ENCODE results near the gene KRTAP5-2.

Gene KRTAP5-2

DNA sequence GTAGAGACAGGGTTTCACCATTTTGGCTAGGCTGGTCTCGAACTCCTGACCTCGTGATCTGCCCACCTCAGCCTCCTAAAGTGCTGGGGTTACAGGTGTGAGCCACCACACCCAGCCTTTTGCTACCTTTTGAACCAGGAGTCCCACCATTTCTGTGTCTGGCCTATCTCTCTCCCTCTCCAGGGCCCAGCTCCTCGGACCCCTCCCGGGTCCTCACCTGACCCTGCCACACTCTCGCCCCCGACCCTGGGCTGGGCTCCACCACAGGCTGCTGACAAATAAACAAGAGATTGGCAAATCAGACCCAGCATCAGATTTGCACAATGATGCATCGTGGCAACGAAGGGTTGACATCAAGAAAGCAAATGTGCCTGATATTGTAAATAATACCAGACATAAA lies 40.2 kb upstream of the KRTAP5-2 start:
- no peak overlapping the region for H2BK5ac ChIP-seq (ENCODE audit: low read length)
- H3K27me3 ChIP-seq (ENCODE audit: insufficient read depth, low read length, poor library complexity) = no peaks in the 10 kb centered on the region
- H3K27ac ChIP-seq (ENCODE audit: low read depth, low read length) = no peak overlapping the region
- no peak overlapping the region for H3K4me3 ChIP-seq (ENCODE audit: low read length)
- no peaks in the 10 kb centered on the region for H3K79me1 ChIP-seq (ENCODE audit: low read length)
- no peaks in the 10 kb centered on the region for H3K4me1 ChIP-seq (ENCODE audit: control insufficient read depth, low read depth, low read length)
- no peak for DNase-seq
- H3K4ac ChIP-seq (ENCODE audit: low read depth, low read length) = no peak overlapping the region
- no peak overlapping the region for H4K5ac ChIP-seq (ENCODE audit: low read length)
- no peak overlapping the region for H4K8ac ChIP-seq (ENCODE audit: low read depth, low read length)
- no CpG with 5 or more reads among the region's 8 CpGs for WGBS (ENCODE audit: extremely low coverage, insufficient coverage, low lambda C conversion rate)
- H3K23ac ChIP-seq (ENCODE audit: low read length) = no peak overlapping the region
- no peak overlapping the region for H3K56ac ChIP-seq (ENCODE audit: low read length)
- no peak overlapping the region for H3K18ac ChIP-seq (ENCODE audit: low read length)
- no peak overlapping the region for H3K9ac ChIP-seq (ENCODE audit: low read length)
- H3K4me2 ChIP-seq (ENCODE audit: low read length) = no peak overlapping the region
- no peak overlapping the region for H2AK5ac ChIP-seq (ENCODE audit: low read length)
- no peaks in the 10 kb centered on the region for H3K79me2 ChIP-seq (ENCODE audit: control insufficient read depth, insufficient read depth, low read length)
- no peak overlapping the region for H2BK120ac ChIP-seq (ENCODE audit: low read depth, low read length)
- H2BK15ac ChIP-seq (replicated peaks; ENCODE audit: low read depth) = no peak overlapping the region
- H3K36me3 ChIP-seq (ENCODE audit: control insufficient read depth, insufficient read depth, low read length) = no peaks in the 10 kb centered on the region

DNA sequence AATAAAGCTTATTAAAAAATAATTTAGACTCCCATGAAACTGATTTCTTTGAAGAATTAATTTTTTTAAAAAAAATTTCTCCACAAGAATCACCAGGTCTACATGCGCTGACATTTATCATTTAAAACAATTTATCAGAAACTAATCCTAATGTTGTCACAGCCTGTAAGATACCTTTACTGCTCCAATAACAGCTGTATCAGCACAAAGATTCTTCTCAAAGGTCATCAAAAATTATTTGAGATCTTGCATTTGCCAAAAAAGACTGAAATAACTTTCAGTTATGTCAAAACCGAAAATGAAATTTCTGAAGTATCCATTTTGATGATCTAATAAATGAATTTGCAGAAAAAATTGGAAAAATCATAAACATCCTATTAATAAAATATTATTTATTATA lies 39.5 kb upstream of the KRTAP5-2 start:
- no peak for DNase-seq
- Histone ChIP-seq H3K4me3 (ENCODE audit: low read length) (no peak overlapping the region), H3K23ac (ENCODE audit: low read length) (no peak overlapping the region), H2AK5ac (ENCODE audit: low read length) (no peak overlapping the region), H2BK120ac (ENCODE audit: low read depth, low read length) (no peak overlapping the region), H3K79me1 (ENCODE audit: low read length) (no peaks in the 10 kb centered on the region), H3K56ac (ENCODE audit: low read length) (no peak overlapping the region), H2BK5ac (ENCODE audit: low read length) (no peak overlapping the region), H3K79me2 (ENCODE audit: control insufficient read depth, insufficient read depth, low read length) (no peaks in the 10 kb centered on the region), H3K4ac (ENCODE audit: low read depth, low read length) (no peak overlapping the region), H4K5ac (ENCODE audit: low read length) (no peak overlapping the region), H3K36me3 (ENCODE audit: control insufficient read depth, insufficient read depth, low read length) (no peaks in the 10 kb centered on the region), H3K27me3 (ENCODE audit: insufficient read depth, low read length, poor library complexity) (no peaks in the 10 kb centered on the region), H3K18ac (ENCODE audit: low read length) (no peak overlapping the region), H4K8ac (ENCODE audit: low read depth, low read length) (no peak overlapping the region), H3K27ac (ENCODE audit: low read depth, low read length) (no peak overlapping the region), H2BK15ac (replicated peaks; ENCODE audit: low read depth) (no peak overlapping the region), H3K9ac (ENCODE audit: low read length) (no peak overlapping the region), H3K4me2 (ENCODE audit: low read length) (no peak overlapping the region), H3K4me1 (ENCODE audit: control insufficient read depth, low read depth, low read length) (no peaks in the 10 kb centered on the region)
- WGBS (ENCODE audit: extremely low coverage, insufficient coverage, low lambda C conversion rate) = no CpG with 5 or more reads among the region's 2 CpGs

DNA sequence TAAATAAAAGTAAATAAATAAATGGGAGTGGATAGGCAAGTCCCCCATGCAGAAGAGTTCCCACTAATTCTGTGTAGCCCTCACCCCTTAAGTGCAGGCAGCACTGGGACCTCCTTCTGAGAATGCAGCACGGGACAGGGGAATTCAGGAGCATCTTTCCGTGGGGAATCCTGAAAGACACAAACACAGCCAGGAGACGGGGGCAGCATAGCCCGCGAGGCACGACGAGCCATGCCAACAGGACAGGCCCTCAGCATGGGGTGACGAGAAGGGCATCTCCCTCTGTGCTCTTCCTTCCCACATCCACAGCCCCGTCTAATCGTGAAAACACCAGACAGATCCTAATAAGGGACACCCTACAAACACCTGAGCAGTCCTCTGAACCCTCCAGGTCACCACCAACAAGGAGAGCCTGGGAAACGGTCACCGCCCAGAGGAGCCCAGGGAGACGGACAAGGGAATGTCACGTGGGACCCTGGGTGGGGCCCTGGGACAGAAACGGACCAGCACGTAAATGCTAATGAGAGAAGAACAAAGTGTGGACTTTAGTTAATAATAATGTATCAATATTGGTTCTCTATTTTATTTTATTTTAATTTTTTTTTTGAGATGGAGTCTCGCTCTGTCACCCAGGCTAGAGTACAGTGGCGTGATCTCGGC lies 38.3 kb upstream of the KRTAP5-2 start:
- no peaks in the 10 kb centered on the region for H3K36me3 ChIP-seq (ENCODE audit: control insufficient read depth, insufficient read depth, low read length)
- H3K79me1 ChIP-seq (ENCODE audit: low read length) = no peaks in the 10 kb centered on the region
- no peak overlapping the region for H3K56ac ChIP-seq (ENCODE audit: low read length)
- H2BK120ac ChIP-seq (ENCODE audit: low read depth, low read length) = no peak overlapping the region
- no peak overlapping the region for H3K4me2 ChIP-seq (ENCODE audit: low read length)
- no peak overlapping the region for H2BK15ac ChIP-seq (replicated peaks; ENCODE audit: low read depth)
- no peak overlapping the region for H3K27ac ChIP-seq (ENCODE audit: low read depth, low read length)
- no peak for DNase-seq
- H3K27me3 ChIP-seq (ENCODE audit: insufficient read depth, low read length, poor library complexity) = no peaks in the 10 kb centered on the region
- WGBS (ENCODE audit: extremely low coverage, insufficient coverage, low lambda C conversion rate) = no CpG with 5 or more reads among the region's 19 CpGs
- no peak overlapping the region for H4K5ac ChIP-seq (ENCODE audit: low read length)
- H3K18ac ChIP-seq (ENCODE audit: low read length) = no peak overlapping the region
- H3K9ac ChIP-seq (ENCODE audit: low read length) = no peak overlapping the region
- no peak overlapping the region for H2AK5ac ChIP-seq (ENCODE audit: low read length)
- H4K8ac ChIP-seq (ENCODE audit: low read depth, low read length) = no peak overlapping the region
- H3K23ac ChIP-seq (ENCODE audit: low read length) = no peak overlapping the region
- no peaks in the 10 kb centered on the region for H3K4me1 ChIP-seq (ENCODE audit: control insufficient read depth, low read depth, low read length)
- H3K4ac ChIP-seq (ENCODE audit: low read depth, low read length) = no peak overlapping the region
- no peak overlapping the region for H2BK5ac ChIP-seq (ENCODE audit: low read length)
- H3K4me3 ChIP-seq (ENCODE audit: low read length) = no peak overlapping the region
- no peaks in the 10 kb centered on the region for H3K79me2 ChIP-seq (ENCODE audit: control insufficient read depth, insufficient read depth, low read length)

DNA sequence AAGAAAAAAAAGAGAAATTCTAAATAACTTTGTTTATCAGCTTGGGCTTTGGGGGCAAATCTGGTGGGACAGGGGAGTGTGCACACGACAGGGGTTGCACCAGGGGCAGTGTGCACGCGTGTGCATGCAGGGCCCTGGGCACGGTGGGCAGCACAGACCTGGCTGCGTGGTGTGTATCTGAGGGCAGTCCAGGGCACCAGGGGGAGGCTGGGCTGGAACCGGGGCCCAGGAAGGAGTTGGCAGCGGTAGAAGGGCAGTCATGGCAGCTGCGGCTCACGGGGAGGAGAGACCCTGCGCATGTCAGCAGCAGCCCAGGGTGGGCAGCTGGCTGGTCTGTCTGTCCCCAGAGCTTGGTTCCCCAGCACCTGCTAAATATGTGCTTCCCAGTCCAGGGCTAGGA lies 35.8 kb upstream of the KRTAP5-2 start:
- Histone ChIP-seq H3K4me3 (ENCODE audit: low read length) (no peak overlapping the region), H2BK5ac (ENCODE audit: low read length) (no peak overlapping the region), H4K5ac (ENCODE audit: low read length) (no peak overlapping the region), H3K36me3 (ENCODE audit: control insufficient read depth, insufficient read depth, low read length) (no peaks in the 10 kb centered on the region), H3K4ac (ENCODE audit: low read depth, low read length) (no peak overlapping the region), H3K9ac (ENCODE audit: low read length) (no peak overlapping the region), H3K4me2 (ENCODE audit: low read length) (no peak overlapping the region), H3K23ac (ENCODE audit: low read length) (no peak overlapping the region), H3K79me2 (ENCODE audit: control insufficient read depth, insufficient read depth, low read length) (no peaks in the 10 kb centered on the region), H2BK120ac (ENCODE audit: low read depth, low read length) (no peak overlapping the region), H3K18ac (ENCODE audit: low read length) (no peak overlapping the region), H3K27me3 (ENCODE audit: insufficient read depth, low read length, poor library complexity) (no peaks in the 10 kb centered on the region), H2AK5ac (ENCODE audit: low read length) (no peak overlapping the region), H4K8ac (ENCODE audit: low read depth, low read length) (no peak overlapping the region), H3K27ac (ENCODE audit: low read depth, low read length) (no peak overlapping the region), H3K4me1 (ENCODE audit: control insufficient read depth, low read depth, low read length) (no peaks in the 10 kb centered on the region), H3K79me1 (ENCODE audit: low read length) (no peaks in the 10 kb centered on the region), H3K56ac (ENCODE audit: low read length) (no peak overlapping the region), H2BK15ac (replicated peaks; ENCODE audit: low read depth) (no peak overlapping the region)
- DNase-seq = no peak
- WGBS (ENCODE audit: extremely low coverage, insufficient coverage, low lambda C conversion rate) = no CpG with 5 or more reads among the region's 10 CpGs

DNA sequence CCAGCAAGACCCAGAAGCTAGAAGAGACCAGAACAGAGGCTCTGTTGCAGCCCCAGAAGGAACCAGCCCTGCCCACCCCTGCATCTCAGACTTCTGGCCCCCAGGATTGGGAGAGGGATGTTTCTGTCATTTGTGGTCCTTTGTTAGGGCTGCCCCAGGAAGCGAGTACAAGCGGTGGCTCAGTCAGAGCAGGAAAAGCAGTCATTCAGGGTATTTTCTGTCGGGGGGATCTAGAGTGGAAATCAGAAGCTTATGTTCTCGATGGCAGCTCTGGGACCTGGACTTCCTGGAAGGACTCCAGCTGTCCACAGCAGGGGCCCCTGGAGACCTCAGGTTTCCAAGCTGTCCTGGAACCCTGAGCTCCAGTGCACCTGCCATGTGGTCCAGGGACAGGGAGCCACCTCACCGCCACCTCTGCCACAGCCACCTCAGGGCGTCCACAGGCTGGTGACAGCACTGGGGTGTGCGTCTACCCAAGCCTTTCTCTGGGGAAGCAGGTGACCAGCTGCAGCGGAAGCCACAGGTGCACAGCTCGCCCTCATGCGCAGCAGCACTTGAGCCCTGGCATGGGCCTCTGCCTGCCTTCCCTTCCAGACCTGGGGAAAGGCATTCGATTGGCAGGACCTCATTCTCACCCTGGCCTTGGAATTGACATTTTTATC lies 34.1 kb upstream of the KRTAP5-2 start:
- Histone ChIP-seq H3K27me3 (ENCODE audit: insufficient read depth, low read length, poor library complexity) (no peaks in the 10 kb centered on the region), H2AK5ac (ENCODE audit: low read length) (no peak overlapping the region), H3K79me2 (ENCODE audit: control insufficient read depth, insufficient read depth, low read length) (no peaks in the 10 kb centered on the region), H3K4me2 (ENCODE audit: low read length) (no peak overlapping the region), H3K4ac (ENCODE audit: low read depth, low read length) (no peak overlapping the region), H3K23ac (ENCODE audit: low read length) (no peak overlapping the region), H3K56ac (ENCODE audit: low read length) (no peak overlapping the region), H3K9ac (ENCODE audit: low read length) (no peak overlapping the region), H2BK15ac (replicated peaks; ENCODE audit: low read depth) (no peak overlapping the region), H4K8ac (ENCODE audit: low read depth, low read length) (no peak overlapping the region), H3K4me3 (ENCODE audit: low read length) (no peak overlapping the region), H3K18ac (ENCODE audit: low read length) (no peak overlapping the region), H2BK5ac (ENCODE audit: low read length) (no peak overlapping the region), H3K4me1 (ENCODE audit: control insufficient read depth, low read depth, low read length) (no peaks in the 10 kb centered on the region), H2BK120ac (ENCODE audit: low read depth, low read length) (no peak overlapping the region), H4K5ac (ENCODE audit: low read length) (no peak overlapping the region), H3K79me1 (ENCODE audit: low read length) (no peaks in the 10 kb centered on the region), H3K36me3 (ENCODE audit: control insufficient read depth, insufficient read depth, low read length) (no peaks in the 10 kb centered on the region), H3K27ac (ENCODE audit: low read depth, low read length) (no peak overlapping the region)
- WGBS (ENCODE audit: extremely low coverage, insufficient coverage, low lambda C conversion rate) = no CpG with 5 or more reads among the region's 11 CpGs
- DNase-seq = no peak

All from mesendoderm (in vitro differentiated cells).